Measurements from ENCODE around the gene ZNF619. TPM values are rescaled to one million over a fixed set of nuclear protein-coding genes. Genes with fewer than 3 reads are reported as not detected.

Gene ZNF619
- total and polyA plus RNA-seq, 9 of the 15 experiments (the other 6 are each of a cell fraction or from before 2014, with no cell fraction given), result 1.3 to 9.1 (median 6.3) TPM

GRCh38 chr3:40432793-40433192, 44.1 kb upstream of the ZNF619 start (continued):
- TF ChIP-seq NCOR1 (IDR thresholded peaks at IDR 0.05), result no peak
- TF ChIP-seq RAD21 (CRISPR knock-in tag; conservative IDR thresholded peaks at IDR 0.05 in 1 of 2, IDR thresholded peaks at IDR 0.05 in 1 of 2), result peak; percentile 79 to 88
- TF ChIP-seq ZNF57 (CRISPR knock-in tag; IDR thresholded peaks at IDR 0.05), result no peak
- TF ChIP-seq ZNF212 (CRISPR knock-in tag; IDR thresholded peaks at IDR 0.05), result no peak
- no peak for TF ChIP-seq PRPF4 (IDR thresholded peaks at IDR 0.05; ENCODE audit: insufficient read depth, low read depth, low read length, poor library complexity, severe bottlenecking)
- no peak for TF ChIP-seq PHF8 (IDR thresholded peaks at IDR 0.05; ENCODE audit: borderline replicate concordance, low read length)
- TF ChIP-seq REST (IDR thresholded peaks at IDR 0.05; ENCODE audit: borderline replicate concordance), result peak; percentile 77
- TF ChIP-seq REST (CRISPR knock-in tag; IDR thresholded peaks at IDR 0.05; ENCODE audit: low read depth), result no peak
- TF ChIP-seq RBM15 (IDR thresholded peaks at IDR 0.05; ENCODE audit: insufficient read depth, low read length), result no peak
- TF ChIP-seq, protein P1, sequence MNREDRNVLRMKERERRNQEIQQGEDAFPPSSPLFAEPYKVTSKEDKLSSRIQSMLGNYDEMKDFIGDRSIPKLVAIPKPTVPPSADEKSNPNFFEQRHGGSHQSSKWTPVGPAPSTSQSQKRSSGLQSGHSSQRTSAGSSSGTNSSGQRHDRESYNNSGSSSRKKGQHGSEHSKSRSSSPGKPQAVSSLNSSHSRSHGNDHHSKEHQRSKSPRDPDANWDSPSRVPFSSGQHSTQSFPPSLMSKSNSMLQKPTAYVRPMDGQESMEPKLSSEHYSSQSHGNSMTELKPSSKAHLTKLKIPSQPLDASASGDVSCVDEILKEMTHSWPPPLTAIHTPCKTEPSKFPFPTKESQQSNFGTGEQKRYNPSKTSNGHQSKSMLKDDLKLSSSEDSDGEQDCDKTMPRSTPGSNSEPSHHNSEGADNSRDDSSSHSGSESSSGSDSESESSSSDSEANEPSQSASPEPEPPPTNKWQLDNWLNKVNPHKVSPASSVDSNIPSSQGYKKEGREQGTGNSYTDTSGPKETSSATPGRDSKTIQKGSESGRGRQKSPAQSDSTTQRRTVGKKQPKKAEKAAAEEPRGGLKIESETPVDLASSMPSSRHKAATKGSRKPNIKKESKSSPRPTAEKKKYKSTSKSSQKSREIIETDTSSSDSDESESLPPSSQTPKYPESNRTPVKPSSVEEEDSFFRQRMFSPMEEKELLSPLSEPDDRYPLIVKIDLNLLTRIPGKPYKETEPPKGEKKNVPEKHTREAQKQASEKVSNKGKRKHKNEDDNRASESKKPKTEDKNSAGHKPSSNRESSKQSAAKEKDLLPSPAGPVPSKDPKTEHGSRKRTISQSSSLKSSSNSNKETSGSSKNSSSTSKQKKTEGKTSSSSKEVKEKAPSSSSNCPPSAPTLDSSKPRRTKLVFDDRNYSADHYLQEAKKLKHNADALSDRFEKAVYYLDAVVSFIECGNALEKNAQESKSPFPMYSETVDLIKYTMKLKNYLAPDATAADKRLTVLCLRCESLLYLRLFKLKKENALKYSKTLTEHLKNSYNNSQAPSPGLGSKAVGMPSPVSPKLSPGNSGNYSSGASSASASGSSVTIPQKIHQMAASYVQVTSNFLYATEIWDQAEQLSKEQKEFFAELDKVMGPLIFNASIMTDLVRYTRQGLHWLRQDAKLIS (CRISPR knock-in tag; IDR thresholded peaks at IDR 0.05), result no peak
- peak; percentile 70; the same call in 1 of the 2 replicates for TF ChIP-seq ARID2 (IDR thresholded peaks at IDR 0.05)

All from K562 (cell line).